GM19023 (cell line): ENCODE results near the gene GALNT16.

ENCODE experiments used
- ATAC-seq: cut with Tn5 transposase; IDR thresholded peaks from one replicate; pipeline ENCODE4 v1.9.1; 2021; ENCODE audit warnings: mild to moderate bottlenecking, moderate library complexity; ENCODE audit not compliant: unreplicated experiment

GALNT16 gene

DNA sequence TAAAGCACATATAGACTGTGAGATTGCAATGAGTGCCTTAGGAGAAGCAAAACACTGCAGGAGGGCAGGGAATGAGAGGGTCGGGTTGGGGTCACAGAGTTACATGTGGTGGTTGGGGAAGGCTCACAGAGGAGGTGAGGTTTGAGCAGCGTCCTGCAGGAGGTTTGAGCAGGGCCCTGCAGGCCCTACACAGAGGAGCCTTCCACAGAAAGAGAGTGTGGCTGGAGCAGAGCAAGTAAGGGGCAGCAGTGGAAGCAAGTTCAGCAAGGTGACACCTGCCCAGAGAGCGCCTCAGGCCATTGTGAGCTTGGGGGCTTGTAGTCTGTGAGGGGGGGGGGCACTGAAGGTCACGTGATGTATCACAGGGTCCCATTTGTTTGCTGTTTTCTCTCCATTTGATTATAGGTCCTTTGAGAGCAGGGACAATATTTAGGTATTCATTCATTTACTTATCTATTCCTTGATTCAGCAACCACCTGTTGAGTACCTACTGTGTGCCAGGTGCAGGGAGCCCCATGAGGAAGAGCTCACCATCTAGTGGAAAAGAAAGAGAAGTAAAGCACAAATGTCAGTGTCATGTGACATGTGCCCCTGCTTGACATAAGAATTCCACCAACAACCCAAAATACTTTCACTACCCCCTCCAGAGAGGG lies 56.6 kb downstream of the GALNT16 start:
- ATAC-seq: no peak

DNA sequence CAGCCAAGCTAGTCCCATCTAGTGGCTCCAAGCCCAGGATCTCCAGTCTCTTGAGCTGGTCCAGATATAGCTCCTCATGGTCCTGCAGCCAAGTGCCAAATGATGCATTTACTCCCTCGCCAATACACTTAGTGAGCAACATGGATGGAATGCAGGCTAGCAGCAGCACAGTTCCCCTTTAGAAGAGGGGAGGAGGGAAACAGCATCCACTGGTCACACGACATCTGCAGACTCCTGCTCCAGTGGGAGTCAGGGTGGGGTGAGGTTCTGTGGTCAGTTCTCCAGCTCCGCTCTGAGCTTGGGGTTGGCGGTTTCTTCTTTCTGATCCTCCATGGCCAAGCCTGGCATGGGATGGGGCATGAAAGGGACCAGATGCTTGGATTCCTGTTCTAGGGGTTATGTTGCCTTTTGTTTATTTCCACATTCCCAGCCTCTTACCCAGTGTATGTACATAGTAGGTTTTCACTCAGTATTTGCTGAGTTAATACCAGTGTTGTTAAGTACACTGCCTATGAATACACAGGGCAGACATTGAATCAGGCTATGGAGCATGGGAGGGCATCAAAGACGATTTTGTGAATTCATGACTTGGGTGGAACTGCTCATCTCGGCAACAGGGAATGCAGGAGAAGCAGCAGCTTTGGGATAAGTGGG lies 57.3 kb downstream of the GALNT16 start:
- ATAC-seq: no peak

DNA sequence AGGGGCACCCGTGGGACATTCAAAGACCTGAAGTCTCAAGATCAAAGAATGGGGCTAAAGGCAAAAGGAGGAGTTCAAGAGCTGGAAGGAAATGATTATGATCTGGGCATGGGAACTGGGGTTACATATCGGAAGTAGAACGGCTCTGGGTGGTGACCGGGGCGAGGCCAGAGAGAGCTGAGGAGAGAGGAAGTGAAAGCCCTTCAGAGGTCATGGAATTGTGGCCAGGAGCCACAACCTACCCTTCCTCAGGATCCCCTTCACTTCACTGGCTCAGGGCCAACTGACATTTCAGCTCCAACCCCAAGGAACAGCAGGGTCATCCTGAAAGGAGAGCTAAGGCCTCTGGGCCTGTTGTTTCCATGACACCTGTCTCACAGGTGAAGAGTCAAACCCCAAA lies 57.8 kb downstream of the GALNT16 start:
- no peak for ATAC-seq

DNA sequence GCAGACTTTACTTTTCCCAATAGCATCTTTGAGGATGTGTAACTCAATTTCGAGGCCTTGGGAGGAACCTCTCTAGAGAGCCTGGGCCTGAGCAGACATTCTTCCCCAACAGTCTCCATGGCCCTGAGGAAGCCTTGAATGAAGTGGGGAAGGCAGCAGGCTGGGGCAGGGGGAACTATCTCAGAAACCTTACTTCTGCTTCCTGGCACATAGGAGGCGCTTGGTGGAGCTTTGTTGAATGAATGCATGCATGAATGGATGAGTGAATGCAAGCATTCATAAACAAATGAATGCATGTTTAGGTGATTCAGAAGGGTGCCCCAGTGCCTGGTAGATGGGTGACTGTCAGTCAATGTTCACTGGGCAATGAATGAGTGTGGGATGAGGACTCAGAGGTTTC lies 58.3 kb downstream of the GALNT16 start:
- no peak for ATAC-seq

DNA sequence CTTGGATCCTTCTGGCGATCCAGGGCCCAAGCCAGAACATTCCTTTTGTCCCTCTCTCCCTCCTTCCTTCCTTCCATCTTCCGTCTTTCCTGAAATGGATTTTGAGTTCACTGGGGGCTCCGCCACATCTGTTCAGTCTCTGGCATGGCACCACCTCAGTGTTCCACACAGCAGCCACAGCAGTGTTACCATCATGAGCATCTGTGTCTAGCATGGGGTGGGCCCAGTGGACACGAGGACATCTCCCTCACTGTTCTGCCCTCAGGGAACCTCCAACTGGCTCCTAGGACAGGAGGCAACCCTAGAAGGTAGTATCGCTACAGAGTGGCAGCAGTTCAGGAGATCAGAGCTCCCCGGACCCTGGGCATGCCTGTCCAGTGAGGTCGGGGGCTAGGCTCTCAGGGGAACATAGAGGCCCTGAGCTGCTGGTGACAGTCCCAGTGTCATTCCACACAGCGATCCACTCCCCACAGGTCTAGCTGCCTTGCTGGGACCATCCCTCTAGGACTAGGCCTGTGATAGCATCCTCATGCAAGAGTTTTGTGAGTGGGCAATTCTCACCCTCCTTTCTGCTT lies 59.0 kb downstream of the GALNT16 start:
- no peak for ATAC-seq

DNA sequence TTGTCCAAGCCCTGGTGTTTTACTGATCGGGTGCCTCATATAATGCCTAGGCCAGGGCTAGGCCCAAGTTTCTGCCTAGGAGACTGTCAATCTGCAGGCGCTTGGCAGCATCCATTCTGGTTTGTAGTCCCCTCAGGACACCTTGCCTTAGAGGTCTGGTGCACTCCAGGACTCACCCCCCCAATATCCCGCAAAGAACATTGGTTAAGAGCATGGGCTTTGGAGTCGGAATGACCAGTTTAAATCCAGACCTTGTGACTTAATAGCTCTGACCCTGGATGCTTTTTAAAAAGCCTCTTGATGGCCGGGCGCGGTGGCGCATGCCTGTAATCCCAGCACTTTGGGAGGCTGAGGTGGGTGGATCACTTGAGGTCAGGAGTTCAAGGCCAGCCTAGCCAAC lies 60.0 kb downstream of the GALNT16 start:
- ATAC-seq: no peak

DNA sequence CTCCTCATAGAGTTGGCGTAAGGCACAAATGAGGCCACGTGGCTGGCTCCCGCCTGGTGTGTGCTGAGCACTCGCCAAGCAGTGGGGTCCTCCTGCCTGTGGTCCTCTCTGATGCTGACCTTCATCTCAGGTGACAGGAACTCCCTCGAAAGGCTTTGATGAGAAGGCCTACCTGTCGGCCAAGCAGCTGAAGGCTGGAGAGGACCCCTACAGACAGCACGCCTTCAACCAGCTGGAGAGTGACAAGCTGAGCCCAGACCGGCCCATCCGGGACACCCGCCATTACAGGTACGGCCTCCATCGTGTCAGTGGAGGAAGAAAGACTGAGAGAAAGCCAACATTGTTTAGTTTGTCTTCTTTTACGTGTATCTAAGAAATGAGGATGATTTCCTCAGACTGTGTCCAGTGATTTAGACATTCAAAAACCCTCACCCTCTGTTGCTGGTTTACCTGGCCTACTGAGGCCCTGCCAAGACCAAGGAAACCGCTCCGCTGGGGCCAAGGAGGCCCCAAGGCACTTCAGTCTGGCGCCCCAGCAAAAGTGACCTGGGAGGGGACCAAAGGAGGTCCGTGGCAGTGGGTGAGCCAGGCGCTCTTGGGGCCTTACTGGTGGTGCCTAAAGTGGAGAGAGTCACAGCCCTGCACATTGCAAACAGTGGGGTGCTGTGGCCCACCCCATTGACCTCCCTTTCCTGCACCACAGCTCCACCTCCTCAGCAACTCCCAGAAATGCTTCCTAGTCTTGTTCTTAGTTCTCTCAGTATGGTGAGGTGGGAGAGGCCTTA lies 60.8 kb downstream of the GALNT16 start:
- ATAC-seq: no peak

DNA sequence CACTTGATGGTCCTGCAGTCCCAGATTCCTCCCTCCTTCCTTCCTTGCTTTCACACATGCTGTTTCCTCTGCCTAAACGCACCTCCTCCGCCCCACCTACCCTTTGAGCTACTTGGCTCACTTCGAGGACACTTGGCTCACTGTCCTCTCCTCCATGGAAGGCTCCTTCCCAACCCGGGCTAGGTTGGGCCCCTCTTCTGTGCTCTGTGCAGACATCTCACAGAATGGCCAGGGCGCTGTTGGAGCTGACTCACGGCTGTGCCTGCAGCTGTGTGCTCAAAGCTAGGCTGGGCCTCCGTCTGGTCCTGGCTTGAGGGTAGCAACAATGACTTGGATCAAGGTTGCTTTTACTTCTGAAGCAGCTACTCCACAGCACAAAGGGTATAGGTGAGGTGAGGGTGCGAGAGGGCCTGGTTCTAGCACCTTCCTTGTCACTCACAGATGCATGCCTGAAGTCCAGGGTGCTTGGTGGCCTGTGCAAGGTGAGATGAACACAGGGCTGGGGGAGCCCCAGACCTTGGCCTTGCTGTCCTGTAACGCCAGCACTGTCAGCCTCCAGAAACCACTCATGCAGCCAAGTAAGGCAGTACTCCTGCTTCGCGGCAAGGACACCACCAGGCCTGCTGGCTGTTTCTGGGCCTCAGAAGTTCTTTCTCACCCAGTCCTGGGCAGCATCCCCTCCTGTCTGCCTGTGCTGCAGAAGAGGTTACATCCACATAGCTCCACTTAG lies 61.8 kb downstream of the GALNT16 start:
- ATAC-seq: no peak

DNA sequence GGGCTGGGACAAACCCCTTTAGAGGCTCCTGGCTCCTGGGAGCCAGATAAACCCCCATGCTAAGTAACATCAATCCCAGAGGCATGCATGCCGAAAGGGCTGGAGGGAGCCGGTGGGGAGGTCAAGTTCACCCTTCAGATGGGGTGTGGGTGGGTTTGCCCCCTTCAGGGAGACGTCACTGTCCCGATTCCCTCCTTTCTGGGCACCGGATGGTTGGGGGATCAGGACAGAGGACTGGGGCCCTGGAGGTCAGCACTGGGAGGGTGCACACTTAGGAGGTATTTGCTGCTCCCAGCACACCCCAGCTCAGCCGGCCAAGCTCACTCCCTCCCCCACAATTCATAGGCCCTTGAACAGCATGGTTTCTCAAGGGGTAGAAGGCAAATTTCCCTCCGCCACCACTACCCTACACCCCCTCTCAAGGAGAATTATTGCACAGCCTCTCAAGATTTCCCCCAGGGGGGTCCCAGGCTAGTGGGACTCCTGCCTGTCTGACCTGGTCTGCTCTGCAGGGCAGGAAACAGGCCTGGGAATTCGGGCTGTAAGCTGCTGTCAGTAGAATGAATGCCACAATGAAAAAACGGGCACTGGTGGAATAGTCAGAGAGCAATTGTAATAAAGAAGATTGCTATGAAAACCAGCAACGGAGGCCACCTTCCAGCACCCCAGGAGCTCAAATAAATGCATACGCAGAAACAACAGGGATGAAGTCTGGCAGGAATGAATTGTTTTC lies 63.5 kb downstream of the GALNT16 start:
- ATAC-seq: no peak

DNA sequence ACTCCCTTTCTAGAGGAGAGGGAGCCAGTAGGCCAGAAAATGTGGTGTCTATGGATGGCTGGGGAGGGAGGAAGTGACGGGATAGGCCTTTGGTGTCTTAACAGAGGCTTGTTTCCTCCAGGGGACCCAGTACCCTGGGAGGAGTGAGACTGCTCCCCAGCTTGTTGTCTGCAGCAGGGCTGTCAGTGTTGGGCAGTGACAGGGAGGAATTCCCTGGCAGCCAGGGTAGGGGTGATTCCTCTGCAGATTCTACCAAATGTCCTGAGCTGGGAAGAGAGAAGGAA lies 64.0 kb downstream of the GALNT16 start:
- no peak for ATAC-seq

DNA sequence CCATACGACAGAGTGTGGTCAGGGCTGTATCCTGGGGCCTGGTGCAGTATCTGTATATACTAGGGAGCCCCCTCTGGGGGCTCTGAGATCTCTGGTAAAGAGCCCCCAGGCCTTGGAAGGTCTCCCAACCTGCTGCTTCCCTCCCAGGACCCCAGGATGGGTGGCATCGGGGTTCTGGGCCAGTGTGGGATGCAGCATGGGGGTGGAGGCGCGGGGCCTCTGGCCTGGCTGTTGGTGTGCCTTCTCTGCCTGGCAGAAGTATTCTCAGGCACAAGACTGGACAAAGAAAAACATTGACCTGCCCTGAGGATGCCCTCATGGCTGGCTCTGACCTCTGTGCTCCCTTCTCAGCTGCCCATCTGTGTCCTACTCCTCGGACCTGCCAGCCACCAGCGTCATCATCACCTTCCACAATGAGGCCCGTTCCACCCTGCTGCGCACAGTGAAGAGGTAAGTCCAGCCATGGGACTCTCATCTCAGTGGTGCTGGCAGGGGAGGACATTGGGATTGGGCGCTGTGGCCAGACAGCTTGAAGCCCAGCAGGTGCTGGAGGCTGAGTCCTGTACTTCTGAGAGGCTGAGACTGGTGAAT lies 64.5 kb downstream of the GALNT16 start:
- ATAC-seq: no peak

DNA sequence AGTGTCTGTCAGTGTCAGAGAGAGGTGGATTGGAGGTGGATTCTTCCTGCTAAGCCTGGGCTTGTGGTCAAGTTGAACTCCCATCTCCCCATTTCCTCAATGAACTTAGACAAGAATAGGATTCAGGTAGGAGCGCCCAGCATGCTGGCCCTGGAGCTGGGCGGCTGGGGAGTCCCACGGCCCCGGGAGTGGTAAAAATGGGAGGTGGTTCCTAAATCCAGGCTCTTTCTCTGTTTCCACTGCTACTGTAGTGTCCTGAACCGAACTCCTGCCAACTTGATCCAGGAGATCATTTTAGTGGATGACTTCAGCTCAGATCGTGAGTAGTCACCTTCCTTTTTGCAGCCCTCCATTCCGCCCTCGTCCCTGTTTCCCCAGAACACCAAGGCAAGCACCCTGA lies 65.1 kb downstream of the GALNT16 start:
- ATAC-seq: no peak

DNA sequence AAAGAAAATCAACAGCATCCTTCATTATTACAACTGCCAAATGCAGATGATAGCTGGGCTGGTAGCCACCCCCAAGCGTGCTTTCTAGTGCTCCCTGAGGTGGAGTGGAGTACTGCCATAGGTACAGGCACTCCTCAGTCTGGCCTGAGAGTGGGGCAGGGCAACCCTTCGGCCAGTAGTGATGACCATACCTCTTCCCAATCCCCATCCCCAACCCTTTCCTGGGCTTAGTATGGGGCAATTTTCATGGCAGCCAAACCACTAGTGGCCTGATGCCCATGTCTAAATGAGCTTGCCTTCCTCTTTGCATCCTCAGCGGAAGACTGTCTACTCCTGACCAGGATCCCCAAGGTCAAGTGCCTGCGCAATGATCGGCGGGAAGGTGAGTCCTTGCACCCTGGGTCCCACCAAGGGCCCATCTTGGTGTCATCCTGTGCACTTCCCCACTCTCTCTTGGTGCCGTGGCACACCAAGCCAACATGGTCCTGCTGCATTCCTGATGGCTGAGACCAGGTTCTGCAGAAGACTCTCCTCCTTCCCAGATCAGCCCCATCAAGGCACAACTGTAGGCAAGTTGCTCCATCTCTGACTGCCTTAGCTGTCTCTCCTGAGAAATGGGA lies 65.8 kb downstream of the GALNT16 start:
- ATAC-seq: no peak

DNA sequence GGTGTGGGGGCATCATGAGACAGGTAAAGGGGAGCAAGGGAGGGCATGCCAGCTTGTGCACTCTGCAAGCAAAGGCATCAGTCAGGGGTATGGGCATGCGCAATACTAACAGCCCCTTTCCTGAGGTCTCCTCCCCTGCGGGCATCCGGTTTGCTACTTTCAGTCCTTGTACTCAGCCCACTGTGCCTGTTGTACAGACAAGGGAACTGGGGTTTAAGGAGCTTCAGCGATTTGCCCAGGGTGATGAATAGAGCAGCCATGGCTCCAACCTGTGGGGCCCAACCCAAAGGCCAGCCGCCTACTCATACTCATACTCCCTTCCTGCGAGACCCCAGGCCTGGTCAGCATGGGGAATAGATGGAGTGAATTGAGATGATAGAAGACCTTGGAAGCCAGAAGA lies 66.7 kb downstream of the GALNT16 start:
- ATAC-seq: no peak

DNA sequence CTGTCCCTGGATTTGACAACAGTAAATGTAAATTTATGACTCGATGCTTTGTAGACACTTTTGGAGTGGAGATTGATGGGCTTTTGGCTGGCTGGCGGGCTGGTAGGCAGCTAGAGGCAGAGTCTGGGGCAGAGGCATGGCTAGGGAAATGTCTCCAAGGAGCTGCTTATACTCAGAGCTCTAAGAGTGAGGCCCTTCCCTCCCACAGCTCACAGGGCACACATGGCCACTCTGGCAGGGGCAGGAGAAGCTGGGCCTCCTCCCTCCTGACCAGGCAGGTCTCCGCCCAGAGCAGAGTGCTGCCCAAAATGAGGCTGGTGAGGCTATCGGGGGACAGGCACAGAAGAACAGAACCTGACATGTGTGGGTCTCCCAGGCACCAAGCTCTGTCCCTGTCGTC lies 67.5 kb downstream of the GALNT16 start:
- ATAC-seq: no peak

DNA sequence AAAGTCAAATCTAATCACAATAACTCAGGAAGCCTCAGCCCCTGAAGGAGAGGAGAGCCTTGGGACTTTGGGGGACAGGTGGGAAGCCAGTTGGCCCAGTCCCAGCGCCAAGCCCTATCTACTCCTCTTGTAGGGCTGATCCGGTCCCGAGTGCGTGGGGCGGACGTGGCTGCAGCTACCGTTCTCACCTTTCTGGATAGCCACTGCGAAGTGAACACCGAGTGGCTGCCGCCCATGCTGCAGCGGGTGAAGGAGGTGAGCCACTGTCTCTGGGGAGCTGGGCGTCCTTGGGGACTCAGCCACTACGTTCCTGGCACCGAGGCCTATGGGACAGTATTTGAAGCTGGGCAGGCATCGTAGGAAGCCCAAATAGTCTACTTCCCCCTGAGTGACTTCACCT lies 68.4 kb downstream of the GALNT16 start:
- no peak for ATAC-seq

DNA sequence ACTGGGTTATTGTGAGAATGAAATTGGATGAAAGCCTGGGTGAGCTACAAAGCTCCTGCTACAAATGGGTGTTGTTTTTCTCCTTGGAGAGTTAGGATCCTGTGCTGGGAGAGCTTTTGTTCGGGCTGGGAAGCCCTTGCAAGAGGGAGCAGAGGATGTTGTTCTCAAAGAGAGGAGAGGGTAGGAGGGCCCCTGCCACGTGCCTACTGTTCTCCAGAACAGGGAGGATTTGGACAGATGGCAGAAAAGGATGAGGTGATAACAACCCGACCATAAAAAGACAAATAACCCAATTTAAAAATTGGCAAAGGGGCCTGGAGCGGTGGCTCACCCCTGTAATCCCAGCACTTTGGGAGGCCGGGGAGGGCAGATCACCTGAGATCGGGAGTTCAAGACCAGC lies 68.8 kb downstream of the GALNT16 start:
- ATAC-seq: no peak

DNA sequence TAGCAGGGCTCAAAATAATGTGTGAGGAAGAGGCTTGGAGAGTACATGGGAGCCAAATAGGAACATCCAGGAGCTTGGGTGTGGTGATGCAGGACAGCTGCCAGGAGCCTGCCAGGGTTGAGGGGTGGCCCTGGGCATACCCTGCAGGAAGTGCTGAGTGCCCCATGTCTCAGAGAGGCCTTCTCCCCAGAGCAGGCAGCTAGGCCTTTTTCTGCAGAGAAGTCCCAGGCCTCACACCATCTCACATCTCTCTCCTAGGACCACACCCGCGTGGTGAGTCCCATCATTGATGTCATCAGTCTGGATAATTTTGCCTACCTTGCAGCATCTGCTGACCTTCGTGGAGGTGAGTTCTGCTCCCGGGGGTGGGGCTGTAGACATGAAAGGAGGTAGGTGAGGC lies 71.2 kb downstream of the GALNT16 start:
- ATAC-seq: no peak

DNA sequence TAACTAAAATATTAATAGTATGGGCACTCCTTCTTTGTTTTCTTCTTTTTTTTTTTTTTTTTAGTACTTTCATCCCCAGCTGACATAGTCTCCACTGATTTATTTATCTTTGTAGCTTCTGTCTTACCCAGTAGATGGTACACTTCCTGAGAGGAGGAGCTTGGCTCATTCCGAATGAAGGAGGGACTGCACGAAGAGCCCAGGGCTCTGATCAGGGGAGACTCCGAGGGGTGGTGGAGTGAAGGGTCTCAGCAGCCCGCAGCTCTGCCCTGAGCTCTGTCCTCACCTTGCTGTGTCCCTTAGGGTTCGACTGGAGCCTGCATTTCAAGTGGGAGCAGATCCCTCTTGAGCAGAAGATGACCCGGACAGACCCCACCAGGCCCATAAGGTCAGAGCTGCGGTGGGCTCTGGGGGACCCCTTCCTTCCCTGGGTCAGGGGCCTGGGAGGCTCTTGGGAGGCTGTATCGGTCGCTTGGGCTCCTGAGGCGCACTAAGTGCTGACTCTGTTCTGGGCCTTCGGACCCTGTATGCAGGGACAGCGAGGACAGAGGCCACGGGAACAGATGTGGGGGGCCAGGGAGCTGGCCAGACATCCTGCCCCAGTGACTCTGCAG lies 72.9 kb downstream of the GALNT16 start:
- no peak for ATAC-seq
